Pulmonary artery endothelial cell (primary cell): ENCODE data around the gene ZNF189. TPM values are rescaled to one million over a fixed set of nuclear protein-coding genes. Genes with fewer than 3 reads are reported as not detected.

Source experiments
- DNase-seq: peaks from one replicate; pipeline ENCODE4 v3.0.0-alpha.2; 2011; ENCODE audit warnings: low read depth, low spot score
- total RNA-seq: library from RNA; depleted of rRNA; stranded (reverse); fragments of >200 nt; gene quantifications from 2 replicates; pipeline ENCODE4 v1.2.3, GENCODE V29; 2014

ZNF189 gene
- total RNA-seq, result 17.9 and 19.2 TPM in 2 replicates

DNA sequence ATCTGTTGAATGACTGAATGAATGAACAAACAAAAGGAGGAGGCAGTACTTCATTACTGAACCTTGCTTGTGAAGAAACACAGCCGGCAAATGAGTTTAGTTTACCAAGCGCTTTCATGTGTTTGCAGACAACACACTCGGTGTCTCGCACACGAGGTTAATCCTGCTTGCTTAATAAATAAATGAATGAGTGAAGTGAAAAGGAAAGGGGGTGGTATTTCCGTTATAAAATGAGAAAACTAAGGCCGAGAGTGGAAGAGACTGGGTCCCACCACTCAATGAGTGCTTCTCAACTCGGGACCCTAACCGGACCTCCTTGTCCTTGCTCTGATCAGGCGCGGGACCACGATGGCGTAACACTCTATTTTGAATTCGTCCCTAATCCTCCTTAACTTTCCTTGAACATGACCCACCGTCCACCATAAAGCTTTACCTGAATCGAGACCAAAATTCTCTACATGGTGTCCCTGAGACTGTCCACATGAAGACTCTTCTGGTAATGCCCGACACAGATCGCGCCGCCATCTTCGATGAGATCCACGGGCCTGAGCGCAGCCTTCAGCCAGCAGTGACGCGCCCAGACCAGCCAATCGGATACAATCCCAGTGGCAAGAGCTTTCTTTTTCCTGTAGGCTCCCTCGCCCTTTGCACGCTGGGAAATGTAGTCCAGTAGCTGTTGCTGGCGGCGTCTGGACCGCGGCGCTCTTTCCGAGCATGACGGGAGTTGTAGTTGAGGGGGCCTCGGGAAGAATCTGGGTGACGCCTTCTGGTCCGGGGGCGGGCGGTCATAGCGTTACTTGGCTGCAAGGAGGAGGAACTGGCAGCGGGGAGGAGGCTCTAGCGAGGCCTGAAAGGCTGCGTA is at the start of gene ZNF189, which contains the start of gene MRPL50:
Gene ZNF189, plus strand, starts transcription at position 784 of the 862 bp plus-strand sequence. CDS start 306 bp downstream, outside the sequence.
Gene MRPL50, minus strand, starts transcription at position 551 of the 862 bp plus-strand sequence. Its CDS starts 26 bp downstream, at position 525.
- DNase-seq, result peak; percentile 97

DNA sequence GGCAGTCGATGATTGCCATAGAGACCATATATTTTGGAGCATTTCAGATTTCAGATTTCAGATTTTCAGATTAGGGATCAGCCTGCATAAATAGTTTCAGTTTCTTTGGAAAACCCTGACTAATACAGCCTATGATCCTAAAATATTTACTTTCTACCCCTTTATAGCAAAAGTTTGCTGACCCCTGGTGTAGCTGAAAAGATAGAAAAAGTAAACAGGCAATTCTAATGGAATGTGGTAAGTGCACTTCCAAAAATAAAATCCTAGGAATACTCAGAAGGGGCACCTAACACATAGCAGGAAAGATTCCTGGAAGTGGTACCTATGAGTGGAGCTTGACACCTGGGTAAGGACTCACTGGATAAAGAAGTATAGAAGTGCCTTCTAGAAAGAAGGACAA is 48.4 kb upstream of the ZNF189 start:
- DNase-seq, result no peak

DNA sequence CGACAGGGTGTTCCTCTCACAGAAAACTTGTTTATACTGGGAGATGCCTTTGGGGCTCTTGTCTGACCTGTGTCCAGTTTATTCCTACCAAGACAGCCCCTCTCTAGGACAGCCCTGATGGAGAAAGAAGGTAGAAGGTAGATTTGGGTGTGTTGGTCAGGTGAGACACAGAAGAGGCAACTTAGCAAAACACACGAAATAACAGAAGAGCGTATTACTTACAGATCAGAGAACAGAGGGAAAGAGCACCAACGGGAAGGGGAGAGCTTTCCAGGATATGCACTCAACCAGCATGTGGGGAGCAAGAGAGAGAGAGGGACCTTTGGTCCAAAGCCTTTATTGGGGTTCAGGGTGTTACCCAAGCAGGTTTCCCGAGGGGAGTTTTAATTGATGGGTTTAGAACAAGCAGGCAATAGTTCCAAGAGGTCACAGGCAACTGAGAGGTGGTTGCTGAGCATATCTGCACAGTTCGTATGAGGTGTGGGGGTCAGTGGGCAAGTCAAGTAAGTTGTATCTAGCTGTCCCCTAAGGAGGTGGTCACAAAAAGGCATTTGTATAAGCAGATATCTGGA is 45.7 kb upstream of the ZNF189 start:
- no peak for DNase-seq

DNA sequence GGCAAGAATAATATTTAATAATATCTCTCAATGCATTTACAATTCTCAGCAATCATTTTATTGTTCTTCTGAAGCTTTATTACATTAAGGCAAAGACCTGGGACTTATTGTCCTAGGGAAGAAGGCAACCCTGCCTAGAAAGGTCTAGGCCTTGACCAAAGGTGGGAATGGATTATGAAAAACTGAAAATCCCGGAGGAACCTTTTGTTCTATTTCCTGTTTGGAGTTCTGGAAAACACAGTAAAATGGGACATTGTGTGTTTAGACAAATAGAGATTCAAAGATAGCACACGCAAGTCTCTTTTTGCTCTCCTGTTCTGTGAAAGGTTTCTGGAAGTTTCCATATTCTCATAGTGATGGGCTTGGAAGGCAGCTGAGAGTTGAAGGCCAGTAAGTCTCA is 45.0 kb upstream of the ZNF189 start:
- no peak for DNase-seq

DNA sequence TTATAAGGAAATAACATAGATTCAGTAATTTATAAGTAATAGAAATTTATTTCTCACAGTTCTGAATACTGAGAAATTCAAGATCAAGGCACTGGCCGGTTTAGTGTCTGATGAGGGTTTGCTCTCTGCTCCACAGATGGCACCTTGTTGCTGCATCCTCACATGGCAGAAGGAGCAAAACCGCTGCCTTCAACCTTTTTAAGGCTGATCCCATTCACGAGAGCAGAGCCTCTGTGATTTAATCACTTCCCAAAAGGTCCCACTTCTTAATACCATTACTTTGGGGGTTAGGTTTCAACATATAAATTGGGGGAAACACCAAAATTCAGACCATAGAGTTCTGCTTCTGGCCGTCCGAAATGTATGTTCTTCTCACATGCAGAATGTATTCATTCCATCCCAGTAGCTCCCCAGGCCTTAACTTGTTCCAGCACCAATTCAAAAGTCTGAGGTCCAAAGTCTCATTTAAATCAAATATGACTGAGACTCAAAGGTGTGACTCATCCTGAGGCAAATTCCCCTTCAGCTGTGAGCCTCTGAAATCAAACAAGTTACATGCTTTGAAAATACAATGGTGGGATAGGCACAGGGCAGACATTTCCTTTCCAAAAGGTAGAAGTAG is 44.4 kb upstream of the ZNF189 start:
- DNase-seq, result no peak

DNA sequence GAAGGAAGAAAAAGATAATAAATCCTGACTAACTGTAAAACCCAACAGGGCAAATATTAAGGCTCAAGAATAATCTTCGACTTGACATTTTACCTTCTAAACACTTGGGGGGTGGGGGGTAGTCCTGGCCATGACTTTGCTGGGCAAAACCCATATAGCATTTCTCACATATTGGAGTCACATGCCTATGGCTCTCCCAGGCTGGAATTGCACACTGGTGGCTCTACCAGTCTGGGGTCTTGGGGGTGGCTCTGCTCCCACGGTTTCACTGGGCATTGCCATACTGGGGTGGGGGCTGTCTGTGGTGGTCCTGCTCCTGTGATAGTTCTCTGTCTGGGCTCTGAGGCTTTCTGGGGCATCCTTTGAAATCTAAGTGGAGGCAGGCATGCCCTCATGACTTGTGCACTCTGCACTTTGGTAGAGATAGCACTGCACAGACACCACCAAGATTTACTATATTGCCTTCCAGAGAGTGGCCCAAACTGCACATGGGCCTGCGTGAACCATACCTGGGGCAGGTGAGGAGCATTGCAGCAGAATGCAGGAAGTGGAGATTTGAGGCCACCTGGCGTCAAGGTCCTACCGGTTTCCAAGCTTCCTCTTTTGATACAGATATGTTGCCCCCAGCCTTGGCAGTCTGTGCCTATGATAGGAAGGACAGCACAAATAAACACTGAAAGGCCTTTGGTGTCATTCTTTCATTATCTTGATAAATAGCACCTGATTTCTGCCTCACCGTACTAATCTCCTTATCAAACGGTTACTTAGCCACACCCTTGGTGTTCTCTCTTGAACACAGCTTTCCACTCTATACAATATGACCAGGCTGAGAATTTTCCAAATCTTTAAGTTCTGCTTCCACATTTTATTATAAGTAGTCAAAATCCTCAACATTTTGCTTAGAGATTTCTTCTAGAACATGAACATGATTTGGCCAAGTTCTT is 43.6 kb upstream of the ZNF189 start:
- no peak for DNase-seq

DNA sequence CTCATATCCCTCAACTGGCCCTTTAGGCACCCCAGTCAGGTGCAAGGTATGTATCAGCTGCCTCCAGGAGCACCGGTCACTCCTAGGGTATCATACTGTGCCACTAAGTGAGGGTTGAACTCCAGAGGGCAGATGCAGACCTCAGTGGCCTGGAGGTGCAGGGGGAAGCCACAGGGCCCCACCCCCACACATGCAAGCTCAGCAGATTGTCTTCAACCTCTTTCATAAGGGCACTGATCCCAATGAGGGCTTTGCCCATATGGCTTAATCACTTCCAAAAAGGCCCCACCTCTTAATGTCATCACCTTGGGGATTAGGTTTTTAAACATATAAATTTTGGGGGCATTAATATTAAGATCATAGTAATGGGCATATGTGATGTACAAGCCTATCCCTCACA is 42.0 kb upstream of the ZNF189 start:
- DNase-seq, result no peak

DNA sequence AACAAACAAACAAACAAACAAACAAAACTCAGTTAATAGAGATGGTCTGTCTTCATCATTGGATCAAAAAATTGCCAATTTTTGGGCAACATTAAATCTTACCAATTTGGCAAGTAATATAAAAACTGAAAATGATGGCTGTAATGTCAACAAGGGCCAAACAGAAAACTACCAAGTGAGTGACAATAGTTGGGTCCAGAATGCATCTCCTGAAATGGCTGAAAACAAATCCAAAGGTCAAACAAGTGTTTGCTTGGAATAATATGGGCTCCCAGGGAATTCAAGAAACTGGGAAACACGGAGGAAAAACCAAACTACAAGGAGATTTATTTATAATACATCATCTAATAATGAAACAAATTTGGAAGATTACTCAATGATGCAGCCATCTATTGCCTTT is 39.0 kb upstream of the ZNF189 start:
- no peak for DNase-seq

DNA sequence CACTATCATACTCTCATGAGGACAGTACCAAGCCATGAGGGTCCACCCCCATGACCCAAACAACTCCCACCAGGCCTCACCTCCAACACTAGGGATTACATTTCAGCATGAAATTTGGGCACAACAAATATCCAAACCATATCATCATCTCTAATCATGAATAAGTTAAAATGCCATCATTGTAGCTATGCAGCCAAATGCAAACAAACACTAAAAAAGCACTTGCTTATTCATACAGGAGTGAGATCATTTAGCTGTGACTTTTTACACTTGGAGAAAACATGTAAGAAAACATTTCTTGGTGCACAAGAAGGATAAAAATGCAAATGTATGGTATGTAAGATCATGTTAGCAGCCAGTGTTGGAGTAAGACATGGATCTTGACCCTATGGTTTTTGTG is 38.0 kb upstream of the ZNF189 start:
- DNase-seq, result no peak

DNA sequence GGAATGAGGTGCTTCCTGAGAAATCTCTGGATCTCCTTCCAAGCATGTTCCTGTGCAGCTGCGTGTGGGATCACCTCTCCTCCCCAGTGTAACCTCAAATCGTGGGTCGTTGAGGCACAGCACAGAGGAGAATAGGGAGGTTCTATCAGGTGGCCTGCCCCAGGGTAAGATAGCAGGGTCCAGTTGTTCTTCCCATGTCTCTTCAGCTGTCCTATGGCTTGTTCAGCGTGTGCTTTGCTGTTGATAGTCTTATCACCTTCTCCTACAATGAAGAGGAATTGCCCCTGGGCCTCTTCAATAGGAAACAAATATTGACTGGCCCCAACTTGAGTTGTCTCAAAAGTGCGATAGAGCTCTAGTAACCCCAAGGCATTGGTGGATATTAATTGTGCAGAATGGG is 36.2 kb upstream of the ZNF189 start:
- DNase-seq, result no peak

DNA sequence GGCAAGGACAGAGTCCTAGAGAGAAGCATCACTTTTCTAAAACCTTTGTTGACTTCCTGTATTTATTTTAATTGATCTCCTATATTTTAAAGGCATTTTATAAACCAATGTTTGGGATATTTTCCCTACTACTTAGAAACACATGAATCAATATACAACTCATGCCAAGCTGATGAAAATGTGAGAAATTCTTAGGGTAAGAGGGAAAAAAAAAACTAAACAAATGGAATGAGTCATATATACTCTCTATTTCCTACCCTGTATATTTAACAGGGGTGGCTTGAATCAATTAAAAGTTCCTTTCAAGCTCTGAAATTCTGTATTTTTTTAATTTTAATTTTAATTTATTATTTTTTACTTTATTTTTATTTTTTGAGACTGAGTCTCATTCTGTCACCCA is 33.5 kb upstream of the ZNF189 start:
- DNase-seq, result no peak

DNA sequence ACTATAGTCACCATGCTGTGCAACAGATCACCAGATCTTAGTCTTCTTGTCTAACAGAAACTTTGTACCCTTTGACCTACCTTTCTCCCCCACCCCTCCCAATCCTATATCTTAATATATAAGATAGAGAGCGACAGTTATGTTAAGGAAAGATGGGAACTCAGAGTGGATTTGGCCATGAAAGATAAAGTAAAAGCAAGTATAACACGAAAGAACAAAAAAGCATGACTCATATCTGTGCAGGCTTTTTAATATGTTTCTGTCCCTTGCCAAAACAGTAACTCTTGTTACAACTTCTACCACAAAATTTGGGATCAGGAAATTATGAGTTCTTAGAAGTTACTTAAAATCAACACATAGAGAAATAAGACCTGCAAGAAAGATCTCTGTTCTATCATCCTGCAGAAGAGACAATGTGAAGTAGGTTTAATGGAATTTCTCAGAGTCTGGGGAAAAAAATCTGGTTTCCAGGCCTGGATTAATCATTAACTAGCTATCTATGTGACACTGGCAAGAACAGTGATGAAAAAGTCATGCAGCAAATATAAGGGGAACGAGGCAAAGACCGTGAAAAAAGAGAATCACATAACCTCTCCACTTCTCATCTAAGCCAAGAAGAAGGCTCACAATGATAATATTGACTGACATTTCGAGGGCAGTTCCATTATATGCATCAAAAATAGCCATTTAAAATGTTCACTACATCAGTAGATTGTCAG is 32.5 kb upstream of the ZNF189 start:
- no peak for DNase-seq

DNA sequence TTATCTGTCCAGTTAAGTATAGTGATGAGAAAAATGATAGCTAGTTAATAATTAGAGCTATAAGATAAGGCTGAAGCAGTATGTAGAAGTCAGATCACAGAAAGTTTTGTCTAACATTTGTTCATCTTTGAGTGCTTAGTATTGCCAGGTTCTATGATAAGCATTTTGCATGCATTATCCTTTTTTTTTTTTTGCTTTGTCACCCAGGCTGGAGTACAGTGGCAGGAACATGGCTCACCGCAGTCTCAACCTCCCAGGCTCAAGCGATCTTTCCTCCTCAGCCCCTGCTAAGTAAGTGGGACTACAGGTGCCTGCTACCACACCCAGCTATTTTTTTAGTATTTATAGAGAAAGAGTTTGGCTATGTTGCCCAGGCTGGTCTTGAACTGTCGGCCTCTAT is 31.3 kb upstream of the ZNF189 start:
- no peak for DNase-seq

DNA sequence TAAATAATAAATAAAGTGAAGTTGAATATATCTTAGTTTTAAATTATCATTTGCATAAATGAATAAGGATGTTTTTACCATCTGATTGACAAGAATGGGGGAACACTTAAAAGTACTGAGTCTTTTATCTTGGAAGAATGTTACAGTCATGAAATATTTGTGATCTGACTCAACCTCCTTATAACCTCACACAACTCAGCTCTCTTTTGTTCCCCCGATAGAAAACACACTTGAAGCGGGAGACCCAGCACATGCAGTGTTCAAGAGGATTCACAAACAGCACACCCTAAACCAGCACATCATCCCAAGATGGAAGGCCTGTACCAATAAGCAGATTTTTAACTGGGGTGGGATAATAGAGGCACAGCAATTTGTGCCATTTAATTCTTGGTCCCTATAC is 29.4 kb upstream of the ZNF189 start:
- no peak for DNase-seq

DNA sequence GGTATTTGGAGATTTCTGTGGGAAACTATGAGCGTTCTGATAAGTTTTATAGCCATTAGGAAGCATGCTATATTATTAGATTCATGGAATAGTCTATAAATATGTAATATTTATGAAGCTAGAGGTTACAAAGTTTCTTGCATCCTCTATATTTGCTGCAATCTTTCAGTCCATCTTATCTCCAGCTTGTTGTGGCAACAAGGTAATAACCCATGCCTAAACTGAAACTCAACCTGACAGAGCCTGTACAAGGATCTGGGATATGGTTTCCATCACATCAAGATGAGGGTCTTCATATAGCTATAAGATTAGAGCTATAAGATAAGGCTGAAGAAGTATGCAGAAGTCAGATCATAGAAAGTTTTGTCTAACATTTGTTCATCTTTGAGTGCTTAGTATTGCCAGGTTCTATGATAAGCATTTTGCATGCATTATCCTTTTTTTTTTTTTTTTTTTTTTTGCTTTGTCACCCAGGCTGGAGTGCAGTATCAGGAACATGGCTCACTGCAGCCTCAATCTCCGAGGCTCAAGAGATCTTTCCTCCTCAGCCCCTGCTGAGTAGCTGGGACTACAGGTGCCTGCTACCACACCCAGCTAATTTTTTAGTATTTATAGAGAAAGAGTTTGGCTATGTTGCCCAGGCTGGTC is 28.6 kb upstream of the ZNF189 start:
- no peak for DNase-seq

DNA sequence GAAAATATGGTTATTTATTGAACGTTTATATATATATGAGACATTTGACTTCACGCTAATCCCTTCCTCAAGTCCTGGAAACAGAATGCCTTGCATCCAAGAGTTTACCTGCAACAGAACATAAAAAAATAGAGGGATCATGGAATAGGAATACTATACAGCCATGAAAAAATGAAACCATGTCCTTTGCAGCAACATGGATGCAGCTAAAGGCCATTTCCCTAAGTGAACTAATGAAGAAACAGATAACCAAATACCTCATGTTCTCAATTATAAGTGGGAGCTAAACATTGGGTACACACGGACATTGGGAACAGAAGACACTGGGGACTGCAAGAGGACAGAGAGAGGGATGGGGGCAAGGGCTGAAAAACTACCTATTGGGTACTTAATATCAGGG is 26.8 kb upstream of the ZNF189 start:
- no peak for DNase-seq

DNA sequence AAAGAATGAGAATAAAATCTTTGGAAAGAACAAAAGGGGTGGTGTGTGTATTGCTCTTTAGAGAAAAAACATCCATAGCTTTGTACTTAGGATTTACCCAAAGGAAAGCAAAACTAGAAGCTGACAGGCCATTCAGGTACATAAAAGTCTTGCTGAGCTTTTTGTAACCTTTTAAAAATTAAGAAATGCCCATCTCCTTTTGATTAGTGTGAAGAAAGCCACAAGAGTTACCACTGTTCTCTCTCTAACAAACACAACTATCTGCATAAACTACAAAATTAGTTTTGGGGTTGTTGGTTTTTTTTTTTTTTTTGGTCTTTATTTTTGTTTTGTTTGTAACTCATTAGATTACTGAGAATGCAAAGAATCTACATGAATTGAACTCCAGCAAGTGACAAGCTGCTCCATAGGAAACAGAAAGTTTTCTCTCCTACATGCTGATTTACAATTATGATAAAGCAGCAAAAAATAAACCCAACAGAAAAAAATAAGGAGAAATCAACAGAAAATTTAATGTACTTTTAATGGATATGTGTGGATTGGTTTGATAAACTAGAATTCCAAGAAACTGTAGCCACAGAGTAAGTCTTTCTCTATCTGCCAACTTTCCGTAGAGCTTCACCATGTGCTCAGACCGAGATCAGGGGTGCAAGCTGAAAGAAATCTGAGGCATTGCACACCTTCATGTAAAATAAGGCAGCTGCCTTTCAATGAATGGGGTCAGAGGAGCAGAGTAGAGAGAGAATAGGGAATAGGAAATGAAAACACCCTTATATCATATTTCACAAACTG is 26.1 kb upstream of the ZNF189 start:
- no peak for DNase-seq

DNA sequence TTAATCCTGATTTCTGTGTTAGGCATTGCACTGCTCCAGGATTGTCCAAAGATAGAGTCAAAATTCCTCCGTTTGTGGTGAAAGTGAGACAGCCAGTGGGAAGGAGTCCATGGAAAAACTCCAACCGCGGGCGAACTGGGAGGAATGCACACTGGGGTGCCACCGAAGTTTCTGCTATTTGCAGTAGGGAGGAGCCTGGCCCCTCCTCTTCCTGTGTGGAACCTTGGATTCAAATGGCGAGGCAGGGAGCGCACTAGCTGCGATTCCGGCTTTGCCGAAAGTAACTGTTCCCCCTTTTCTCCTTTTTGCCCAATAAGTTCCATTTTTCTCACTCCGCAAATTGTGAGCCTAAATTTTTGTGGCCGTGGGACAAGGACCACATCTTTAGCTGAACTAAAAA is 23.1 kb upstream of the ZNF189 start:
- no peak for DNase-seq

DNA sequence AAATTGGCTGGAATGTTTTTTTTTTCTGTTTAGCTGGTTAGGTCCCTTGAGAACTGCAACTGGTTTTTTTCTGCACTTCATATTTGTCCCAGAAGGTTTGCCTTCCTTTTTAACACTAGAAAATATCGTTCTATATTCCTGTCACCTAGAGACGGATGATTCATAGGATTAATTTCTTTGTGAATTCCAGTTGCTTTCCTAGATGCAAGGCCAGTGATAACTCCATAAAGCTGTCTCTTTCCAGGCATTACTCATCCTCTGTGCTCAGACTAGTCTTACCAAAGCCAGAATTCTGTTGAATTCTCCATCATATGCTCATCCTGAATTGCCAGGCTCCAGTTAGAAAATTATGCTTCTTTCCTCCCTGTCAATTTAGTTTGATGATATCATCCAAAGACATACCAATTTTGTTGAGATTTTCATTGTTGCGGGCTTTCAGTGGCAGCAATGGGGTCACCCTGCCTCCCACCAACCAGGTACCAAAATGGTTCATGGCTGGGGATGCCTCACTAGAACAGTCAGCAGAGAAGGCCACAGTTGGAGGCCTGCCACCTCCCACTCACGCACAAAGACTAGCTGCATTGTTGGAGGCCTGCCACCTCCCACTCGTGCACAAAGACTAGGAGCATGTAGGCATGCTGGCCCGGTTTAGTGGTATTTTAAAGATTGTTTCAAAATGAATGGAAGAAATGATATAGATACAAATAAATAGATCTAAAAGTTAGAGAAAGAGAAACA is 22.4 kb upstream of the ZNF189 start:
- no peak for DNase-seq
